Upper lobe of left lung (tissue), 6 donors: ENCODE measurements around the gene NPAS4. TPM values are rescaled to one million over a fixed set of nuclear protein-coding genes. Genes with fewer than 3 reads are reported as not detected.

Experiments used
- ATAC-seq, 2 donors: fragments of 200-7000 bp; cut with Tn5 transposase; one replicate each; pipeline ENCODE4 v1.9.1; 2022; ENCODE audit warnings: mild to moderate bottlenecking in 2 of 2, moderate library complexity in 2 of 2; ENCODE audit not compliant: low FRiP score in 2 of 2
- DNase-seq, 2 donors: peaks; one replicate each; pipeline ENCODE4 v3.0.0-alpha.2; 2019 to 2020
- H3K27ac ChIP-seq, 4 donors: fragments of 200-600 bp; sonication (generic); one replicate each; pipeline ENCODE4 v1.5.1; 2016 to 2019
- H3K27me3 ChIP-seq, 4 donors: fragments of 200-600 bp; sonication (generic); one replicate each; pipeline ENCODE4 v1.5.1; 2017 to 2019
- H3K36me3 ChIP-seq, 4 donors: fragments of 200-600 bp; sonication (generic); one replicate each; pipeline ENCODE4 v1.5.1; 2016 to 2019
- H3K4me1 ChIP-seq, 4 donors: fragments of 200-600 bp; sonication (generic); one replicate each; pipeline ENCODE4 v1.5.1; 2018 to 2019
- H3K4me3 ChIP-seq, 4 donors: fragments of 200-600 bp; sonication (generic); one replicate each; pipeline ENCODE4 v1.5.1; 2017 to 2019; ENCODE audit warnings: mild to moderate bottlenecking in 2 of 4, moderate library complexity in 1 of 4
- H3K9me3 ChIP-seq, 4 donors: fragments of 200-600 bp; sonication (generic); one replicate each; pipeline ENCODE4 v1.5.1; 2018 to 2019
- EP300 ChIP-seq, 4 donors: sonication (generic); formaldehyde crosslinking; IDR thresholded peaks; one replicate each; pipeline ENCODE4 v1.5.1; 2017; ENCODE audit warnings: antibody characterized with exemption in 4 of 4, control low read depth in 2 of 4
- POLR2A ChIP-seq, 4 donors: fragments of 450-650 bp; IDR thresholded peaks; one replicate each; pipeline ENCODE4 v1.5.1; 2016 to 2017; ENCODE audit warnings: antibody characterized with exemption in 4 of 4, mild to moderate bottlenecking in 2 of 4
- POLR2AphosphoS5 ChIP-seq, 2 donors: sonication (generic); formaldehyde crosslinking; IDR thresholded peaks; one replicate each; pipeline ENCODE4 v1.5.1; 2017; ENCODE audit warnings: antibody characterized with exemption in 2 of 2
- WGBS, 2 donors: methylation state at CpG; one replicate each; pipeline ENCODE4 v1.1.5; 2017 to 2018; 5-methylcytosine and 5-hydroxymethylcytosine counted together
- total RNA-seq, 6 donors: library from RNA; depleted of rRNA in 4 of 6; stranded (reverse); fragments of >200 nt in 4 of 6; gene quantifications; one replicate each; pipeline versions ENCODE4 v1.1.0 to v1.2.1, GENCODE V29; 2016 to 2021
- TF ChIP-seq, protein P1 (sequence below), 6 experiments: fragments of 450-650 bp in 4 of 6; fragments of 200-600 bp in 2 of 6; sonication (generic) in 2 of 6; IDR thresholded peaks; one replicate each; pipeline ENCODE4 v1.5.1; 2016 to 2019; ENCODE audit warnings: antibody characterized with exemption in 6 of 6
- donor health status: DM: no; HTN: no; CAD: no; lungs with moderate emphysema.
- donor health status: DM: no; HTN: yes; CAD: no; lungs with severe emphysema.

The NPAS4 gene
- total RNA-seq, 6 donors from 2014 or later, result not detected

DNA sequence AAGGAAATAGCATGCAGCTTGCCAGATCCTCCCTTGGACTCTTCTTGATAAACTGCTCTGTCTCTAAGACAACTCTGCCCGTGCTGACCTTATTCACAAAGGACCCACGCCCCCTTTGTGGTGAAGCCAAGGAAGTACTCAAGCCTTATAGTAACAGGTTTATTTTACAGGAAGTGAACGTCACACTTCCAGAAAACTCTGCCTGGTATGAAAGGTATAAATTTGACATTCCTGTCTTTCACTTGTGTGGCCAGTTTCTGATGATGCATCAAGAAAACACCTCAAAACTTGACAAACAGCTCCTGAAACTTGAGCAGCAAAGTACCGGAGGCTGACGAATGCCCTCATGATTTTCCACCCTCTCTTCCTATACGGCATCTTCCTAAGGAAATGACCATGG, 33.4 kb downstream of the NPAS4 start:
- no peaks in the 10 kb centered on the region for H3K36me3 ChIP-seq
- TF ChIP-seq EP300 (IDR thresholded peaks at IDR 0.05), result no peak
- TF ChIP-seq POLR2AphosphoS5 (IDR thresholded peaks at IDR 0.05), result no peak
- TF ChIP-seq POLR2A (IDR thresholded peaks at IDR 0.05), result no peak
- TF ChIP-seq, protein P1, sequence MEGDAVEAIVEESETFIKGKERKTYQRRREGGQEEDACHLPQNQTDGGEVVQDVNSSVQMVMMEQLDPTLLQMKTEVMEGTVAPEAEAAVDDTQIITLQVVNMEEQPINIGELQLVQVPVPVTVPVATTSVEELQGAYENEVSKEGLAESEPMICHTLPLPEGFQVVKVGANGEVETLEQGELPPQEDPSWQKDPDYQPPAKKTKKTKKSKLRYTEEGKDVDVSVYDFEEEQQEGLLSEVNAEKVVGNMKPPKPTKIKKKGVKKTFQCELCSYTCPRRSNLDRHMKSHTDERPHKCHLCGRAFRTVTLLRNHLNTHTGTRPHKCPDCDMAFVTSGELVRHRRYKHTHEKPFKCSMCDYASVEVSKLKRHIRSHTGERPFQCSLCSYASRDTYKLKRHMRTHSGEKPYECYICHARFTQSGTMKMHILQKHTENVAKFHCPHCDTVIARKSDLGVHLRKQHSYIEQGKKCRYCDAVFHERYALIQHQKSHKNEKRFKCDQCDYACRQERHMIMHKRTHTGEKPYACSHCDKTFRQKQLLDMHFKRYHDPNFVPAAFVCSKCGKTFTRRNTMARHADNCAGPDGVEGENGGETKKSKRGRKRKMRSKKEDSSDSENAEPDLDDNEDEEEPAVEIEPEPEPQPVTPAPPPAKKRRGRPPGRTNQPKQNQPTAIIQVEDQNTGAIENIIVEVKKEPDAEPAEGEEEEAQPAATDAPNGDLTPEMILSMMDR (IDR thresholded peaks at IDR 0.05), result no peak
- 25 to 27% methylated on average over 6 of the region's 6 CpGs for WGBS, 2 donors
- H3K27ac ChIP-seq, result no peak overlapping the region
- H3K4me3 ChIP-seq, result no peak overlapping the region
- DNase-seq (no peak), ATAC-seq (no peak)
- no peaks in the 10 kb centered on the region for H3K4me1 ChIP-seq
- no peaks in the 10 kb centered on the region for H3K27me3 ChIP-seq
- H3K9me3 ChIP-seq, result no peaks in the 10 kb centered on the region

DNA sequence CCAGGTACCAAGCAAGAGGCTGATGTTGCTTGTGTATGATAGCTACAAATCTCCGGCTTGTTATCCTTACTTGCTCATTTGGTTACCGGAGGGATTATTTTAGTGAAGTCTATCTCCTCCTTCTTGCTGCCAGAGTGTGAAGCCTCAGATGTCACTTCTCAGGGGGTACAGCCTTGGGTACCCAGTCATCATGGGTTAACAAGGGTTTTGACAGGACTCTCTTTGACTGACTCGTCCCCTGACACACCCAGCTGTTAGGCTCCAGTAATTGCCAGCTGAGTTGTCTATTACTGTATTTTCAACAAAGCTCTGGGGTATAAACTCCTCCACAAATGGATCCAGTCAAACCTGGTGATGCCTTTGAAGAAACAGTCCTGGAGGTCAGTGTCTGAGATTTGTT, 34.0 kb downstream of the NPAS4 start:
- no peak overlapping the region for H3K27ac ChIP-seq
- no peak overlapping the region for H3K4me3 ChIP-seq
- no peaks in the 10 kb centered on the region for H3K9me3 ChIP-seq
- no peaks in the 10 kb centered on the region for H3K27me3 ChIP-seq
- ATAC-seq (no peak), DNase-seq (no peak)
- H3K4me1 ChIP-seq, result no peaks in the 10 kb centered on the region
- TF ChIP-seq, protein P1 (IDR thresholded peaks at IDR 0.05), result no peak
- TF ChIP-seq POLR2A (IDR thresholded peaks at IDR 0.05), result no peak
- TF ChIP-seq EP300 (IDR thresholded peaks at IDR 0.05), result no peak
- TF ChIP-seq POLR2AphosphoS5 (IDR thresholded peaks at IDR 0.05), result no peak
- H3K36me3 ChIP-seq, result no peaks in the 10 kb centered on the region
- WGBS, 2 donors, result 63 to 71% methylated on average over 3 of the region's 3 CpGs

DNA sequence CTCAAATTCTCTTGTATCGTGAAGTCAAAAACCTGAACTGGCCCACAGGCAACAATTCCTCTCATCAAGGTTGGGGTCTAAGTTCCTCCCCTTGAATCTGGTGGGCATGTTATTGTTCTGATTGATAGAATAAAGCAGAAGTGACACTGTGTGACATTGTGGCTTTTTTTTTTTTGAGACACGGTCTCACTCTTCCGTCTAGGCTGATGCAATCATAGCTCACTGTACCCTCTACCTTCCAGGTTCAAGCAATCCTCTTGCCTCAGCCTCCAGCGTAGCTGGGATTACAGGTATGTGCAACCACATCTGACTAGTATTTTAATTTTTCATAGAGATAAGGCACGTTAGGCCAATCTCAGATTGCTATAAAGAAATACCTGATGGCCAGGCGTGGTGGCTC, 37.0 kb downstream of the NPAS4 start:
- Histone ChIP-seq H3K27me3 (no peaks in the 10 kb centered on the region), H3K36me3 (no peaks in the 10 kb centered on the region), H3K9me3 (no peaks in the 10 kb centered on the region), H3K4me3 (no peak overlapping the region), H3K4me1 (no peaks in the 10 kb centered on the region), H3K27ac (no peak overlapping the region)
- WGBS, 2 donors, result 65 to 80% methylated on average over 6 of the region's 6 CpGs
- ATAC-seq (no peak), DNase-seq (no peak)
- TF ChIP-seq POLR2AphosphoS5 (IDR thresholded peaks at IDR 0.05) (no peak), POLR2A (IDR thresholded peaks at IDR 0.05) (no peak)

DNA sequence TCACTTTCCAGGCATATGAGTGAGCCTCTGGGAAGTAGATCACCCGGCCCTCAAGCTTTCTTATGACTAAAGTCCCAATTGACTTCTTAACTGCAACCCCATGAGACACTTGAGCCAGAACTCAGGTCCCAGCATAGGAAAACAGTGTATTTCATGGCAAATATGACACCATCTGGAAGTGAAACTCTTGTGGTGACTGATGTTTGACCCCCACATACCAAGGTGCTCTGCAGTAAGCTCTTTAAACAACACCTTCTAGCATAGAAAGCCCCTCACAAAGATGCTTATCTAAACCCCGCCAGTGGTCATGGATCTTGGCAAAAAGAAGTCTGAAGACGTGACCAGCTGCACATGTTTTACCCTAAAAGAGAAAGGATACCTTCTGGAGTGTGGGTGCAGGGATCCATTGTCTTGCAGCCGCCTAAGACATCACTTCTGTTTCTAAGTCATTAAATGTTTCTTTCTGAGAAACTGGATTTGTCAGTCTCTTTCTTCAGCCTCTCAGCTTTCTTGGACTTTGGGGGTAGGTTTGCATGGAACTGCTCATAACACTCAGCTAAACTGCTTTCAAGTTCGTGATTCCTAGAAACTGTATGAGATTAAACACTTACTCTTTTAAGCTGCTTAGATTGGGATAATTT, 38.4 kb downstream of the NPAS4 start:
- TF ChIP-seq, protein P1 (IDR thresholded peaks at IDR 0.05), result no peak
- TF ChIP-seq POLR2A (IDR thresholded peaks at IDR 0.05) (no peak), EP300 (IDR thresholded peaks at IDR 0.05) (no peak), POLR2AphosphoS5 (IDR thresholded peaks at IDR 0.05) (no peak)
- WGBS, 2 donors, result 56 to 66% methylated on average over 5 of the region's 5 CpGs
- Histone ChIP-seq H3K27me3 (no peaks in the 10 kb centered on the region), H3K9me3 (no peaks in the 10 kb centered on the region), H3K27ac (no peak overlapping the region), H3K4me3 (no peak overlapping the region), H3K4me1 (no peaks in the 10 kb centered on the region), H3K36me3 (no peaks in the 10 kb centered on the region)
- DNase-seq (no peak), ATAC-seq (no peak)

DNA sequence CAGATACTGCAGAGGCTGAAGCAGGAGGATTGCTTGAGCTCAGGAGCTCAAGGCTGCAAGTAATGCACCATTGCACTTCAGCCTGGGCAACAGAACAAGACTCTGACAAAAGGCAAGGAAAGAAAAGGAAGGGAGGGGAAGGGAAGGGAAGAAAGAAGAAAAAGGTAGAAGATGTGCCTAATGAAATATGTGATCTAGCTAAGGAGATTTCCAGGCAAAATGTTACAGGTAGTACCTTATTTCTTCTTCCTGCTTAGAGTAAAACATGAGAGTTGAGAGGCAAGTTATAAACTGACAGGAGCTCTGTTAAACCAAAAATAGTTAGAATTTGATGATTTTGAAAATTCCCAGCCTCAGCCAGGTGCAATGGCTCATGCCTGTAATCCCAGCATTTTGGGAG, 41.2 kb downstream of the NPAS4 start:
- no peak for DNase-seq
- Histone ChIP-seq H3K36me3 (no peaks in the 10 kb centered on the region), H3K9me3 (no peaks in the 10 kb centered on the region), H3K4me1 (peaks cover 0 to 9% (median 3%) of the 10 kb centered on the region in 4 donors), H3K4me3 (no peak overlapping the region), H3K27me3 (no peaks in the 10 kb centered on the region), H3K27ac (no peak overlapping the region)
- TF ChIP-seq, protein P1 (IDR thresholded peaks at IDR 0.05), result no peak
- TF ChIP-seq POLR2A (IDR thresholded peaks at IDR 0.05), result no peak
- no peak for TF ChIP-seq POLR2AphosphoS5 (IDR thresholded peaks at IDR 0.05)
- TF ChIP-seq EP300 (IDR thresholded peaks at IDR 0.05), result no peak
- no peak for ATAC-seq
